ENCODE measurements around the gene ATP13A3.

GRCh38 chr3:194439881-194440550 lies 46.8 kb downstream of the ATP13A3 start:
- no peak for TF ChIP-seq CTCF (IDR thresholded peaks at IDR 0.05)
- no peak for TF ChIP-seq POLR2AphosphoS5 (IDR thresholded peaks at IDR 0.05)
- TF ChIP-seq EP300 (IDR thresholded peaks at IDR 0.05): no peak
- TF ChIP-seq POLR2A (IDR thresholded peaks at IDR 0.05): no peak

All from gastroesophageal sphincter (tissue), 3 donors.